HL-60 (cell line): ENCODE data around the gene DNAH6.
"Not testable (repeated sequence)": the region's sequence is repeated elsewhere in the genome, so short reads cannot be mapped to it uniquely, and the experiment has no call there.

Source experiments
- POLR2AphosphoS5 ChIP-seq: IDR thresholded peaks from 2 replicates; pipeline ENCODE4 v1.6.1; 2012; ENCODE audit warnings: low read depth
- REST ChIP-seq: IDR thresholded peaks from 2 replicates; pipeline ENCODE4 v1.6.1; 2012; ENCODE audit warnings: low read depth; ENCODE audit not compliant: insufficient replicate concordance
- TF ChIP-seq, protein P1 (sequence below): IDR thresholded peaks from one replicate; pipeline ENCODE4 v1.5.1; 2011; ENCODE audit warnings: low read length, control low read depth, inconsistent platforms; ENCODE audit not compliant: insufficient read depth

DNA sequence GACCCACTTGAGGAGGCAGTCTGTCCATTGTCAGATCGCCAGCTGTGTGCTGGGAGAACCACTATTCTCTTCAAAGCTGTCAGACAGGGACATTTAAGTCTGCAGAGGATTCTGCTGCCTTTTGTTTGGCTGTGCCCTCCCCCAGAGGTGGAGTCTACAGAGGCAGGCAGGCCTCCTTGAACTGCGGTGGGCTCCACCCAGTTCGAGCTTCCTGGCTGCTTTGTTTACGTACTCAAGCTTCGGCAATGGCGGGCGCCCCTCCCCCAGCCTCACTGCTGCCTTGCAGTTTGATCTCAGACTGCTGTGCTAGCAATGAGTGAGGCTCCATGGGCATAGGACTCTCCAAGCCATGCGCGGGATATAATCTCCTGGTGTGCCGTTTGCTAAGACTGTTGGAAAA is 5.3 kb upstream of the DNAH6 start:
- TF ChIP-seq, protein P1, sequence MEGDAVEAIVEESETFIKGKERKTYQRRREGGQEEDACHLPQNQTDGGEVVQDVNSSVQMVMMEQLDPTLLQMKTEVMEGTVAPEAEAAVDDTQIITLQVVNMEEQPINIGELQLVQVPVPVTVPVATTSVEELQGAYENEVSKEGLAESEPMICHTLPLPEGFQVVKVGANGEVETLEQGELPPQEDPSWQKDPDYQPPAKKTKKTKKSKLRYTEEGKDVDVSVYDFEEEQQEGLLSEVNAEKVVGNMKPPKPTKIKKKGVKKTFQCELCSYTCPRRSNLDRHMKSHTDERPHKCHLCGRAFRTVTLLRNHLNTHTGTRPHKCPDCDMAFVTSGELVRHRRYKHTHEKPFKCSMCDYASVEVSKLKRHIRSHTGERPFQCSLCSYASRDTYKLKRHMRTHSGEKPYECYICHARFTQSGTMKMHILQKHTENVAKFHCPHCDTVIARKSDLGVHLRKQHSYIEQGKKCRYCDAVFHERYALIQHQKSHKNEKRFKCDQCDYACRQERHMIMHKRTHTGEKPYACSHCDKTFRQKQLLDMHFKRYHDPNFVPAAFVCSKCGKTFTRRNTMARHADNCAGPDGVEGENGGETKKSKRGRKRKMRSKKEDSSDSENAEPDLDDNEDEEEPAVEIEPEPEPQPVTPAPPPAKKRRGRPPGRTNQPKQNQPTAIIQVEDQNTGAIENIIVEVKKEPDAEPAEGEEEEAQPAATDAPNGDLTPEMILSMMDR, result not testable (repeated sequence)
- not testable (repeated sequence) for TF ChIP-seq POLR2AphosphoS5, REST
